GM06990 (cell line): ENCODE measurements around the gene KIFC3.
"Not testable (repeated sequence)": the region's sequence is repeated elsewhere in the genome, so short reads cannot be mapped to it uniquely, and the experiment has no call there.

Experiments used
- DNase-seq: peaks from one replicate; pipeline ENCODE4 v3.0.0-alpha.2; 2011; ENCODE audit not compliant: insufficient read length; ENCODE audit errors: extremely low read depth
- H3K27me3 ChIP-seq: replicated peaks from 2 replicates; pipeline ENCODE4 v1.6.0; 2011; ENCODE audit warnings: low read length; ENCODE audit not compliant: control insufficient read depth, insufficient read depth
- H3K36me3 ChIP-seq: 2 replicates; pipeline ENCODE4 v1.5.1; 2011; ENCODE audit warnings: low read length; ENCODE audit not compliant: control insufficient read depth, insufficient read depth
- H3K4me3 ChIP-seq: replicated peaks from 2 replicates; pipeline ENCODE4 v1.5.1; 2011; ENCODE audit warnings: low read depth, mild to moderate bottlenecking, control low read depth, low read length
- CTCF ChIP-seq: IDR thresholded peaks from 2 replicates; pipeline ENCODE4 v1.5.1; 2011; ENCODE audit warnings: low read length, control low read depth, mild to moderate bottlenecking, inconsistent platforms; ENCODE audit not compliant: insufficient read depth, poor library complexity, severe bottlenecking

KIFC3 gene

GRCh38 chr16:57784334-57784733 lies 18.0 kb downstream of the KIFC3 start:
- Histone ChIP-seq H3K4me3 (no peak overlapping the region), H3K36me3 (no peaks in the 10 kb centered on the region), H3K27me3 (no peaks in the 10 kb centered on the region; the same call in 1 of the 2 replicates)
- DNase-seq: no peak
- TF ChIP-seq CTCF: no peak

- no peak for TF ChIP-seq CTCF
- Histone ChIP-seq H3K4me3 (no peak overlapping the region), H3K27me3 (no peaks in the 10 kb centered on the region; the same call in 1 of the 2 replicates), H3K36me3 (no peaks in the 10 kb centered on the region)
- no peak for DNase-seq
Observed at GRCh38 chr16:57783883-57784282, 18.4 kb downstream of the KIFC3 start.

DNA sequence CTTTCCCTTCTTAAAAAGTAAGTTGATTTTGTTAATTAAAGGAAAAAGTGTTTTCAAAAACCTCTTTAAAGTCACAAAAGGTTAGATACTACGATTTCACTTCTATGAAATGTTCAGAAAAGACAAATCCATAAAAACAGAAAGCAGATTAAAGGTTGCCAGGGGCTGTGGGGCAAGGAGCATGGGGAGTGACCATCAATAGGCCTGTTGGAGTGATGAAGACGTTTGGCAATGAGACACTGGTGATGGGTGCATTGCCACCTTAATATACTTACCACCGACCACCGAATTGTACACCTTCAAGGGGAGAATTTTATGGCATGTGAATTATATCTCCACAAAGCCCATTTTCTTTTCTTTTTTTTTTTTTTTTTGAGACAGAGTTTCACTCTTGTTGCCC lies 19.2 kb downstream of the KIFC3 start:
- DNase-seq: no peak
- no peaks in the 10 kb centered on the region for H3K36me3 ChIP-seq
- no peaks in the 10 kb centered on the region; the same call in 1 of the 2 replicates for H3K27me3 ChIP-seq
- TF ChIP-seq CTCF: no peak
- H3K4me3 ChIP-seq: no peak overlapping the region

DNA sequence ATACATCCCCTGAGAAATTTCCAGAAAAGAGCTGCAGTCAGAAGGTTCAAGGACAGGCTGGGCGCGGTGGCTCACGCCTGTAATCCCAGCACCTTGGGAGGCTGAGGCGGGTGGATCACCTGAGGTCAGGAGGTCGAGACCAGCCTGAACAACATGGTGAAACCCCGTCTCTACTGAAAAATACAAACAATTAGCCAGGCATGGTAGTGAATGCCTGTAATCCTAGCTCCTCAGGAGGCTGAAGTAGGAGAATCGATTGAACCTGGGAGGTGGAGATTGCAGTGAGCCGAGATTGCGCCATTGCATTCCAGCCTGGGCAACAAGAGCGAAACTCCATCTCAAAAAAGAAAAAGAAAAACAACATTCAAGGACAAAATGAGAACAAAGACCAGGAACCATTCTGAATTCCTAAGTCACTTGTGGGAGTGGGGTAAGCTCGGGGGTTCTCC lies 19.7 kb downstream of the KIFC3 start:
- not testable (repeated sequence) for H3K27me3 ChIP-seq, H3K36me3 ChIP-seq, DNase-seq, H3K4me3 ChIP-seq

DNA sequence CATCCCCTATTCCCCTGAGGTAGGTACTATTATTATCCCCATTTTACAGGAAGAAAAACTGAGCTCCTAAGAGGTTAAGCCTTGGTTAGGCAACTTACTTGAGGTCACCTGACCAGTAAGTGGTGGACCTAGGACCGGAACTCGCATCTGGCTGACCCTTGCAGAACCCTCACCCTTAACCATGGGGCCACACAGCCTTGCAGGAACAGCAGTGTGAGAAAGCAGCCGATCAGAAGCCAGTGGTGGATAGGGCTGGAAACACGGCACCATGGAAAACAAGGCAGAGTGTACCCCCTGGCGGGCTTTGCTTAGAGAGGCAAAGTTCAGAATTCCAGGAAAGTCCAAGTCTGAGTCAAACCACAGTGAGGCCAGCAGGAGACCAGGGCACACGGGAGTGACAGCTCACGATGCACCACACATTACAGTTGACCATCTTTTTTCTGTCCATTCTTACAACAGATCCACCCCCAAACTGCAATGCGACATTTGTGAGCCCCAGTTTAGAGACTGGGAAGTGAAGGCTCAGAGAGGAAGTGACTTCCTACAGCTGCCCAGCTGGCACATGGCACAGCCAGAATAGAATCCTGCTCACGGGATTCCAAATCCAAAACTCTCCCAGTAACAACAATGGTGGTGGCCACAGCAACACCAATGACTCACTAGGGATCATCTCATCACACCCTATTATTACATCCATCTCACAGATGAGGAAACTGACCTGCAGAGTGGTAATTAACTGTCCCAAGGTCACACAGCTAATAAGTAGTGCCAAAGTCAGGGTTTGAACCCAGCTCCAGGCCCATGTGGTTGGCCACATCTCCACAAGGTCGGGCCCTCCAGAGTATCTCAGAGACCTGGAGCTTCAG lies 20.3 kb downstream of the KIFC3 start:
- DNase-seq: no peak
- TF ChIP-seq CTCF: no peak
- no peaks in the 10 kb centered on the region for H3K36me3 ChIP-seq
- H3K4me3 ChIP-seq: no peak overlapping the region
- no peaks in the 10 kb centered on the region; the same call in 1 of the 2 replicates for H3K27me3 ChIP-seq

DNA sequence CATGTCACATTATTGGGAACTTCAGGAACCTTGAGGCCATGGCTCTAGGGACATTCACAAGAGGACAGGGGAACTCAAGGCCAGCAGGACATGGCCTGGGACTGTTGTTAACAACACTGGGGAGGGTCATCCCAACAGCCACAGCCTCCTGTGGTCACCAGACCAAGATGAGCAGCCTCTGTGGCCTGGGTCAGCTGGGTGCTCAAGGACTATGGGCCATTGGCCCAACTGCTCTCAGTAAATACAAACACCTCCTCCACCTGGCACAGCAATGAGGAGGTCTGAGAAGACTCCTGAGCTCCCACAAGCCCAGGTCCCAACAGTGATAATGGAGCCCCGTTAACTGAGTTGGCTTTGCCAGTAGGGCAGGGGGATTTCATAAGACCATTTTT lies 20.9 kb downstream of the KIFC3 start:
- Histone ChIP-seq H3K27me3 (no peaks in the 10 kb centered on the region; the same call in 1 of the 2 replicates), H3K36me3 (no peaks in the 10 kb centered on the region), H3K4me3 (no peak overlapping the region)
- DNase-seq: no peak
- TF ChIP-seq CTCF: no peak

DNA sequence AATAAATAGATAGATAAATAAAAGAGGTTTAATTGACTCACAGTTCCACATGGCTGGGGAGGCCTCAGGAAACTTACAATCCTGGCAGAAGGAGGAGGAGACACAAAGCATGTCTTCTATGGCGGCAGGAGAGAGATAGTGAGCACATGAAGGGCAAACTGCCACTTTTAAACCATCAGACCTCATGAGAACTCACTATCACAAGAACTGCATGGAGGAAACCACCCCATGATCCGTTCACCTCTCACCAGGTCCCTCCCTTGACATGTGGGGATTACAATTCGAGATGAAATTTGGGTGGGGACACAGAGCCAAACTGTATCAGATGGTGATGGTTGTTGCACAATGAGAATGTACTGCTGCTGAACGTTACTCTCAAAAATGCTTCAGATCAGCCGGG lies 22.5 kb downstream of the KIFC3 start:
- H3K27me3 ChIP-seq, H3K4me3 ChIP-seq, H3K36me3 ChIP-seq, DNase-seq: not testable (repeated sequence)
